T47D (cell line): ENCODE results near the gene ING4.

Source experiments
- DNase-seq, 2 experiments: peaks; one replicate each; pipeline versions ENCODE4 v3.0.0 to v3.0.0-alpha.2; 2011 to 2012; ENCODE audit warnings: low read depth in 1 of 2, low spot score in 1 of 2
- JUND ChIP-seq: IDR thresholded peaks from 2 replicates; pipeline ENCODE4 v1.6.1; 2012; ENCODE audit warnings: low read depth
- in situ Hi-C: cut with HindIII; loops from 2 replicates; pipeline ENCODE4 v1.10.0; 2016; ENCODE audit warnings: low sequenced_read_pairs, low pct_unique_long_range_greater_than_20kb

Gene ING4

GRCh38 chr12:6620137-6620884, 42.6 kb downstream of the ING4 start:
- in situ Hi-C loops, result no loop called here
- no peak for TF ChIP-seq JUND
- DNase-seq, result no peak

GRCh38 chr12:6618483-6619225, 44.3 kb downstream of the ING4 start:
- in situ Hi-C loops, result no loop called here
- no peak for DNase-seq
- no peak for TF ChIP-seq JUND

- DNase-seq, result no peak
- in situ Hi-C loops, result no loop called here
- no peak for TF ChIP-seq JUND
These were observed 47.1 kb downstream of the ING4 start for GRCh38 chr12:6615802-6616201.

- in situ Hi-C loops, result no loop called here
- peak in 1 of 2 experiments; percentile 29 for DNase-seq
- no peak for TF ChIP-seq JUND
These were observed 48.3 kb downstream of the ING4 start for GRCh38 chr12:6614513-6615172.

GRCh38 chr12:6613776-6614512, 49.0 kb downstream of the ING4 start:
- peak; percentile 46 to 95 for DNase-seq
- TF ChIP-seq JUND, result no peak
- in situ Hi-C loops, result no loop called here

- DNase-seq, result peak in 1 of 2 experiments; percentile 93
- in situ Hi-C loops, result no loop called here
- no peak for TF ChIP-seq JUND
These were observed 49.7 kb downstream of the ING4 start for GRCh38 chr12:6613015-6613775.

- TF ChIP-seq JUND, result no peak
These were observed 50.3 kb downstream of the ING4 start for GRCh38 chr12:6612652-6613014.

GRCh38 chr12:6612247-6612646, 50.7 kb downstream of the ING4 start:
- no peak for DNase-seq
- in situ Hi-C loops, result no loop called here
- no peak for TF ChIP-seq JUND

More at GRCh38 chr12:6612652-6613014, 50.3 kb downstream of the ING4 start:
- no peak for DNase-seq
- in situ Hi-C loops, result no loop called here

GRCh38 chr12:6608592-6609281, 54.2 kb downstream of the ING4 start:
- no peak for TF ChIP-seq JUND
- no peak for DNase-seq
- in situ Hi-C loops, result no loop called here

GRCh38 chr12:6607751-6608591, 54.9 kb downstream of the ING4 start:
- peak; percentile 18 to 92 for DNase-seq
- in situ Hi-C loops, result no loop called here

More at GRCh38 chr12:6607751-6608591, 54.9 kb downstream of the ING4 start:
- TF ChIP-seq JUND, result no peak
